Neural progenitor cell (in vitro differentiated cells): Measurements from ENCODE around the gene ANKLE1.

Source experiments
- CTCF ChIP-seq: fragments of 200-600 bp; sonication (generic); IDR thresholded peaks from 2 replicates; pipeline ENCODE4 v1.5.1; 2017; ENCODE audit warnings: antibody characterized with exemption, mild to moderate bottlenecking
- EZH2phosphoT487 ChIP-seq: fragments of 200-600 bp; sonication (generic); IDR thresholded peaks from 2 replicates; pipeline ENCODE4 v1.6.1; 2017; ENCODE audit warnings: antibody characterized with exemption

- TF ChIP-seq CTCF (no peak), EZH2phosphoT487 (no peak)
These were observed 22.2 kb downstream of the ANKLE1 start for GRCh38 chr19:17303940-17304267.
